ENCODE measurements around the gene NCKAP5L.
"Not testable (repeated sequence)": the region's sequence is repeated elsewhere in the genome, so short reads cannot be mapped to it uniquely, and the experiment has no call there.

NCKAP5L gene

DNA sequence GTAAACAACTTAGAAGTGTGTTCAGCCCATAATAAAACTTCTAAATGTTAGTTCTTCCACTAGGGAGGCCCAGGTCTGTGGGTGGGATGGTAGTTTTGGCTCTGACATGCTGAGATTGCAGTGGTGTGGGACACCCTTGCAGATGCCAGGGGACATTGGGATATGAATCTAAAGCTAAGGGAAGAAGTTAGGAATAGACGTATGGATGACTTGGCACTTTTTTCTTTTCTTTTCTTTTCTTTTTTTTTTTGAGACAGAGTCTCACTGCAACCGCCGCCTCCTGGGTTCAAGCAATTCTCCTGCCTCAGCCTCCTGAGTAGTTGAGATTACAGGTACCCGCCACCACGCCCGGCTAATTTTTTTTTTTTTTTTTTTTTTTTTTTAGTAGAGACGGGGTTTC is 55.1 kb downstream of the NCKAP5L start:
- H3K14ac ChIP-seq (ENCODE audit: low read length); H3K4me1 ChIP-seq (ENCODE audit: control insufficient read depth in 1 of 2, insufficient read depth in 2 of 2, low read length in 2 of 2); H3K27me3 ChIP-seq (ENCODE audit: insufficient read depth, low read length); H2BK120ac ChIP-seq (ENCODE audit: insufficient read depth, low read length, poor library complexity); H3K23ac ChIP-seq (ENCODE audit: low read length); H3K79me2 ChIP-seq (ENCODE audit: control insufficient read depth, insufficient read depth, low read length, poor library complexity); H4K91ac ChIP-seq (ENCODE audit: low read depth, low read length); H3K27ac ChIP-seq (ENCODE audit: low read depth, low read length); H3K36me3 ChIP-seq (ENCODE audit: control insufficient read depth in 1 of 2, insufficient read depth in 2 of 2, low read length in 2 of 2); H3K4me3 ChIP-seq (ENCODE audit: low read depth, low read length); H4K12ac ChIP-seq (ENCODE audit: low read depth, low read length); H2BK5ac ChIP-seq (ENCODE audit: low read depth, low read length, poor library complexity); H3K4me2 ChIP-seq (ENCODE audit: low read length); DNase-seq; H2BK12ac ChIP-seq (ENCODE audit: low read length); H3K18ac ChIP-seq (ENCODE audit: low read length); H3K9me3 ChIP-seq (ENCODE audit: insufficient read depth, low read depth, low read length); H4K8ac ChIP-seq (ENCODE audit: low read depth, low read length); H3K79me1 ChIP-seq (ENCODE audit: low read length); H2AFZ ChIP-seq (ENCODE audit: insufficient read depth, low read length, poor library complexity); H3K9ac ChIP-seq (ENCODE audit: low read length); H2AK5ac ChIP-seq (ENCODE audit: low read length); H3K4ac ChIP-seq (ENCODE audit: low read depth, low read length): not testable (repeated sequence)
- no CpG with 5 or more reads among the region's 7 CpGs for WGBS (ENCODE audit: extremely low coverage, insufficient coverage, insufficient read length)

- no peak overlapping the region for H3K4me2 ChIP-seq (ENCODE audit: low read length)
- no peak overlapping the region for H2AFZ ChIP-seq (ENCODE audit: insufficient read depth, low read length, poor library complexity)
- no peak overlapping the region for H4K91ac ChIP-seq (ENCODE audit: low read depth, low read length)
- no peak overlapping the region for H3K9ac ChIP-seq (ENCODE audit: low read length)
- no peaks in the 10 kb centered on the region for H3K79me1 ChIP-seq (ENCODE audit: low read length)
- no peak overlapping the region for H3K23ac ChIP-seq (ENCODE audit: low read length)
- no peak overlapping the region for H2BK12ac ChIP-seq (ENCODE audit: low read length)
- no peak overlapping the region for H3K27ac ChIP-seq (ENCODE audit: low read depth, low read length)
- H3K14ac ChIP-seq (ENCODE audit: low read length), result no peak overlapping the region
- no peak overlapping the region for H4K12ac ChIP-seq (ENCODE audit: low read depth, low read length)
- no peaks in the 10 kb centered on the region for H3K27me3 ChIP-seq (ENCODE audit: insufficient read depth, low read length)
- no peak overlapping the region for H3K4me3 ChIP-seq (ENCODE audit: low read depth, low read length)
- no peaks in the 10 kb centered on the region for H3K9me3 ChIP-seq (ENCODE audit: insufficient read depth, low read depth, low read length)
- H2BK120ac ChIP-seq (ENCODE audit: insufficient read depth, low read length, poor library complexity), result no peak overlapping the region
- no peak for DNase-seq
- H3K36me3 ChIP-seq (ENCODE audit: control insufficient read depth in 1 of 2, insufficient read depth in 2 of 2, low read length in 2 of 2), result peaks cover 15 to 22% of the 10 kb centered on the region in 2 experiments
- H2BK5ac ChIP-seq (ENCODE audit: low read depth, low read length, poor library complexity), result no peak overlapping the region
- H3K4me1 ChIP-seq (ENCODE audit: control insufficient read depth in 1 of 2, insufficient read depth in 2 of 2, low read length in 2 of 2), result no peaks in the 10 kb centered on the region
- no peaks in the 10 kb centered on the region for H3K79me2 ChIP-seq (ENCODE audit: control insufficient read depth, insufficient read depth, low read length, poor library complexity)
- no peak overlapping the region for H3K18ac ChIP-seq (ENCODE audit: low read length)
- no CpG with 5 or more reads among the region's 4 CpGs for WGBS (ENCODE audit: extremely low coverage, insufficient coverage, insufficient read length)
- H3K4ac ChIP-seq (ENCODE audit: low read depth, low read length), result no peak overlapping the region
- H2AK5ac ChIP-seq (ENCODE audit: low read length), result no peak overlapping the region
- H4K8ac ChIP-seq (ENCODE audit: low read depth, low read length), result no peak overlapping the region
Observed at GRCh38 chr12:49767333-49767732, 60.9 kb downstream of the NCKAP5L start.

DNA sequence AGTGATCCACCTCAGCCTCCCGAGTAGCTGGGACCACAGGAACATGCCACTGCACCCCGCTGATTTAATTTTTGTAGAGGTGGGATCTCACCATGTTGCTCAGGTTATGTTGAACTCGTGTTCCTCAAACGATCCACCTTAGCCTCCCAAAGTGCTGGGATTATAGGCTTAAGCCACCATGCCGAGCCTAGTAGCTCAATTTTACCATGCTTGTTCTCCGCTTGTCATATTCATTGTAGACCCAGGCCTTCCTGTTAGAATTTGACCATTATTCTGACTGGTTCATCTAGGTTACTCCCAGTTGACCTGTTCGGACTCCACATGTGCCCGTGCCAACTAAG is 62.1 kb downstream of the NCKAP5L start:
- no peak for DNase-seq
- Histone ChIP-seq H3K79me1 (ENCODE audit: low read length) (no peaks in the 10 kb centered on the region), H4K12ac (ENCODE audit: low read depth, low read length) (no peak overlapping the region), H3K14ac (ENCODE audit: low read length) (no peak overlapping the region), H3K23ac (ENCODE audit: low read length) (no peak overlapping the region), H2AK5ac (ENCODE audit: low read length) (no peak overlapping the region), H3K9ac (ENCODE audit: low read length) (no peak overlapping the region), H3K9me3 (ENCODE audit: insufficient read depth, low read depth, low read length) (no peaks in the 10 kb centered on the region), H4K8ac (ENCODE audit: low read depth, low read length) (no peak overlapping the region), H3K27ac (ENCODE audit: low read depth, low read length) (no peak overlapping the region), H3K36me3 (ENCODE audit: control insufficient read depth in 1 of 2, insufficient read depth in 2 of 2, low read length in 2 of 2) (peaks cover 20 to 32% of the 10 kb centered on the region in 2 experiments), H3K4ac (ENCODE audit: low read depth, low read length) (no peak overlapping the region), H4K91ac (ENCODE audit: low read depth, low read length) (no peak overlapping the region), H3K18ac (ENCODE audit: low read length) (no peak overlapping the region), H3K79me2 (ENCODE audit: control insufficient read depth, insufficient read depth, low read length, poor library complexity) (no peaks in the 10 kb centered on the region), H3K4me3 (ENCODE audit: low read depth, low read length) (no peak overlapping the region), H2BK5ac (ENCODE audit: low read depth, low read length, poor library complexity) (no peak overlapping the region), H2BK12ac (ENCODE audit: low read length) (no peak overlapping the region), H3K4me2 (ENCODE audit: low read length) (no peak overlapping the region), H3K4me1 (ENCODE audit: control insufficient read depth in 1 of 2, insufficient read depth in 2 of 2, low read length in 2 of 2) (no peaks in the 10 kb centered on the region), H2AFZ (ENCODE audit: insufficient read depth, low read length, poor library complexity) (no peak overlapping the region), H2BK120ac (ENCODE audit: insufficient read depth, low read length, poor library complexity) (no peak overlapping the region), H3K27me3 (ENCODE audit: insufficient read depth, low read length) (no peaks in the 10 kb centered on the region)
- no CpG with 5 or more reads among the region's 8 CpGs for WGBS (ENCODE audit: extremely low coverage, insufficient coverage, insufficient read length)

GRCh38 chr12:49764126-49764525 is 64.1 kb downstream of the NCKAP5L start:
- no peak overlapping the region for H3K9ac ChIP-seq (ENCODE audit: low read length)
- H3K79me2 ChIP-seq (ENCODE audit: control insufficient read depth, insufficient read depth, low read length, poor library complexity), result no peaks in the 10 kb centered on the region
- H4K12ac ChIP-seq (ENCODE audit: low read depth, low read length), result no peak overlapping the region
- H3K36me3 ChIP-seq (ENCODE audit: control insufficient read depth in 1 of 2, insufficient read depth in 2 of 2, low read length in 2 of 2), result peaks cover 36 to 48% of the 10 kb centered on the region in 2 experiments
- H2BK120ac ChIP-seq (ENCODE audit: insufficient read depth, low read length, poor library complexity), result no peak overlapping the region
- no peak overlapping the region for H3K14ac ChIP-seq (ENCODE audit: low read length)
- H3K23ac ChIP-seq (ENCODE audit: low read length), result no peak overlapping the region
- H3K79me1 ChIP-seq (ENCODE audit: low read length), result no peaks in the 10 kb centered on the region
- no peak overlapping the region for H3K27ac ChIP-seq (ENCODE audit: low read depth, low read length)
- no peak overlapping the region for H2AK5ac ChIP-seq (ENCODE audit: low read length)
- H3K4me2 ChIP-seq (ENCODE audit: low read length), result no peak overlapping the region
- no peak overlapping the region for H4K91ac ChIP-seq (ENCODE audit: low read depth, low read length)
- no peak for DNase-seq
- H2BK5ac ChIP-seq (ENCODE audit: low read depth, low read length, poor library complexity), result no peak overlapping the region
- no CpG with 5 or more reads among the region's 3 CpGs for WGBS (ENCODE audit: extremely low coverage, insufficient coverage, insufficient read length)
- H3K4me1 ChIP-seq (ENCODE audit: control insufficient read depth in 1 of 2, insufficient read depth in 2 of 2, low read length in 2 of 2), result no peaks in the 10 kb centered on the region
- no peaks in the 10 kb centered on the region for H3K9me3 ChIP-seq (ENCODE audit: insufficient read depth, low read depth, low read length)
- no peaks in the 10 kb centered on the region for H3K27me3 ChIP-seq (ENCODE audit: insufficient read depth, low read length)
- no peak overlapping the region for H4K8ac ChIP-seq (ENCODE audit: low read depth, low read length)
- no peak overlapping the region for H2AFZ ChIP-seq (ENCODE audit: insufficient read depth, low read length, poor library complexity)
- no peak overlapping the region for H2BK12ac ChIP-seq (ENCODE audit: low read length)
- H3K4ac ChIP-seq (ENCODE audit: low read depth, low read length), result no peak overlapping the region
- H3K18ac ChIP-seq (ENCODE audit: low read length), result no peak overlapping the region
- H3K4me3 ChIP-seq (ENCODE audit: low read depth, low read length), result no peak overlapping the region
